ENCODE data around the gene ACACA.

DNA sequence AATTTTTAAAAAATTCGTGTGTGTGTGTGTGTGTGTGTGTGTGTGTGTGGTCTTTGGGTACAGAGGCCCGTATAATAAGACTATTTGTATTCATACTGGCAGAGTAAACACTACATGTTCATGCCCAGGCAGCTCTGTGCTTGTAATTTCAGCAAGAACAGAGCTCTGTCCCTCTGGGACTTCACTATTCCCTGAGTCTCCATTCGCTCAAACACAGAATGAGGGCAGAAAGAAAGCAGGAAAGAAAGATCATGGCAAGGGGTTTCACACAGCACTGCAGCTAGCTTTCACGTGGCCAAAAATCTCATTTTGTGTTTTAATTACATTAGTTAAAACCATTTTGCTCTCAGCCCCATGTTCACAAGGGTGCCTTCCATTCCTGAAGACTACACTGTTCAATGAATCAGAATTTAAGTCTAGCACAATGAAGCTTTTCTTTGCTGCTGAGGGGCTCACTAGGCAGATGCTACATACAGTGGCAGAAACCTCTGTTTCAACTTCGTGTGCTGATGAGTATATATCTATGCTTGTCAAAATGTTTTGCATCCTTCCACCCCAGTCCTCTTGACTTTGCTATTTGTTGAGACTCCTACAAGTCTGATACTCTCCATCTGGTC lies 229.3 kb downstream of the ACACA start:
- TF ChIP-seq POLR2AphosphoS5 (IDR thresholded peaks at IDR 0.05; ENCODE audit: low read depth, low read length) (no peak), POLR2A (IDR thresholded peaks at IDR 0.05; ENCODE audit: low read depth, low read length) (no peak), TAF1 (IDR thresholded peaks at IDR 0.05; ENCODE audit: low read depth, low read length) (no peak), POU2F2 (IDR thresholded peaks at IDR 0.05; ENCODE audit: low read depth, low read length) (no peak)

Data from GM12891 (cell line).